ENCODE results near the gene USF2.

USF2 gene

DNA sequence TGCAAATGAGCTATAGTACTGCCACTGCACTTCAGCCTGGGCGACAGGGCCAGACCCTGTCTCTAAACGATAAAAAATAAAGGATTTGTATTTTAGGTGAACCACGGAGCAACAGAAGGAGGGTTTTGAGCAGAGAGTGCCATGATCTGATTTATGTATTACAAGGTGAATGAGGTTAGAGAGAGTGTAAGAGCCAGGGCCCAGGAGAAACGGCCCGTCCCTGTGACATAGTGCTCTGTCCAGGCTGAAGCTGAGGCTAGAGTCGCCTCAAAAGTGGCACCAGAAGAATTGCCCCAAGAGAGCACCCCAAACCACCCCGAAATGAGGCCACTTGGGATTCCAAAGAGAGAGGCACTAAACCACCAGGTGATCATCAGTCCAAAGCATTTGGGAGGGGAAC is 40.1 kb downstream of the USF2 start:
- H3K27ac ChIP-seq, result no peak overlapping the region
- TF ChIP-seq, protein P1, sequence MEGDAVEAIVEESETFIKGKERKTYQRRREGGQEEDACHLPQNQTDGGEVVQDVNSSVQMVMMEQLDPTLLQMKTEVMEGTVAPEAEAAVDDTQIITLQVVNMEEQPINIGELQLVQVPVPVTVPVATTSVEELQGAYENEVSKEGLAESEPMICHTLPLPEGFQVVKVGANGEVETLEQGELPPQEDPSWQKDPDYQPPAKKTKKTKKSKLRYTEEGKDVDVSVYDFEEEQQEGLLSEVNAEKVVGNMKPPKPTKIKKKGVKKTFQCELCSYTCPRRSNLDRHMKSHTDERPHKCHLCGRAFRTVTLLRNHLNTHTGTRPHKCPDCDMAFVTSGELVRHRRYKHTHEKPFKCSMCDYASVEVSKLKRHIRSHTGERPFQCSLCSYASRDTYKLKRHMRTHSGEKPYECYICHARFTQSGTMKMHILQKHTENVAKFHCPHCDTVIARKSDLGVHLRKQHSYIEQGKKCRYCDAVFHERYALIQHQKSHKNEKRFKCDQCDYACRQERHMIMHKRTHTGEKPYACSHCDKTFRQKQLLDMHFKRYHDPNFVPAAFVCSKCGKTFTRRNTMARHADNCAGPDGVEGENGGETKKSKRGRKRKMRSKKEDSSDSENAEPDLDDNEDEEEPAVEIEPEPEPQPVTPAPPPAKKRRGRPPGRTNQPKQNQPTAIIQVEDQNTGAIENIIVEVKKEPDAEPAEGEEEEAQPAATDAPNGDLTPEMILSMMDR (IDR thresholded peaks at IDR 0.05; ENCODE audit: low read depth, low read length), result no peak
- no peak for DNase-seq
- H3K4me3 ChIP-seq (ENCODE audit: low read depth, low read length), result no peak overlapping the region
- no peaks in the 10 kb centered on the region for H3K9me3 ChIP-seq (ENCODE audit: severe bottlenecking)
- no peaks in the 10 kb centered on the region for H3K27me3 ChIP-seq (ENCODE audit: insufficient read depth, low read depth, severe bottlenecking)
- no peaks in the 10 kb centered on the region for H3K36me3 ChIP-seq

DNA sequence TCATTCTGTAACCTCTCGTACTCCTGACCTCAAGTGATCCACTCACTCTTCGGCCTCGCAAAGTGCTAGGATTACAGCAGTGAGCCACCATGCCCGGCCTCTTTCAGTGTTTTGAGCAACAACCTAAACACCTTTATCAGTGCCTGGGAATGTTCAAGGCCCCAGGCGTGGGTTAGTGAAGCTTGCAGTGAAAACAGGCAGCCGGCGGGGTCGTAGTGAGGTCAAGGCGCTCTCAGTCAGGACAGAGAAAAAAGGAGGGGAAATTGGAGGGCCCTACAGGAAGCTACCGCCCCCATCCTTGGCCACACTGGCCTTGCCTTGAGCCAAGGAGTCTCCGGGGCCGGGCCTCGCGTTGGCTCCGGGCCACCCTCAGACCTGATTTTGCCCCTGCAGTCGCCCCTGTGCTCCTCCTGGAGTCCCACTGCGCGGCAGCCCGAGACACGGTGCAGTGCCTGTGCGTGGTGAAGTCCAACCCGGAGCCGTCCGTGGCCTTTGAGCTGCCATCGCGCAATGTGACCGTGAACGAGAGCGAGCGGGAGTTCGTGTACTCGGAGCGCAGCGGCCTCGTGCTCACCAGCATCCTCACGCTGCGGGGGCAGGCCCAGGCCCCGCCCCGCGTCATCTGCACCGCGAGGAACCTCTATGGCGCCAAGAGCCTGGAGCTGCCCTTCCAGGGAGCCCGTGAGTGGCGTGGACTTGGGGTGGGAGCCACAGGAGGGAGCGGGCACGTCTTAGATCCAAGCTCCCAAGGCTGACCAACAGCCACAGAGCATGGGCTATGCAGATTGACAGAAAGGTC is 40.9 kb downstream of the USF2 start:
- Histone ChIP-seq H3K27ac (no peak overlapping the region), H3K36me3 (no peaks in the 10 kb centered on the region), H3K27me3 (ENCODE audit: insufficient read depth, low read depth, severe bottlenecking) (no peaks in the 10 kb centered on the region), H3K9me3 (ENCODE audit: severe bottlenecking) (no peaks in the 10 kb centered on the region), H3K4me3 (ENCODE audit: low read depth, low read length) (no peak overlapping the region)
- TF ChIP-seq, protein P1 (IDR thresholded peaks at IDR 0.05; ENCODE audit: low read depth, low read length), result no peak
- no peak for DNase-seq

DNA sequence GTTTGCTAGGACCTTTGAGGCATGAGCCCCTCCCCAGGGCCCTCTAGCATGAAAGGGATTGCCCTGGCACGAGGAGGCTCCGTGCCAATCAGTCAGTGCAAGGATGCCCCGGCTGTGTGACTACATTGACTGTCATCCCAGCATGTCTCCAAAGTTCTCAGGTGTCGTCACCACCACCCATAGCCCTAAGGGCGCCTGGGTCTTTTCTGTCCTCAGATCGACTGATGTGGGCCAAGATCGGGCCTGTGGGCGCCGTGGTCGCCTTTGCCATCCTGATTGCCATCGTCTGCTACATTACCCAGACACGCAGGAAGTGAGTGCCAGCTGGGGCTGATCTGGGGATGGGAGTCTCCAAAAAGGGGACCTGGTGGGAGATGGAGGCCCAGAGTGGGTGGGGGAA is 41.6 kb downstream of the USF2 start:
- Histone ChIP-seq H3K9me3 (ENCODE audit: severe bottlenecking) (no peaks in the 10 kb centered on the region), H3K27me3 (ENCODE audit: insufficient read depth, low read depth, severe bottlenecking) (no peaks in the 10 kb centered on the region), H3K4me3 (ENCODE audit: low read depth, low read length) (no peak overlapping the region), H3K36me3 (no peaks in the 10 kb centered on the region), H3K27ac (no peak overlapping the region)
- DNase-seq, result no peak
- TF ChIP-seq, protein P1 (IDR thresholded peaks at IDR 0.05; ENCODE audit: low read depth, low read length), result no peak

DNA sequence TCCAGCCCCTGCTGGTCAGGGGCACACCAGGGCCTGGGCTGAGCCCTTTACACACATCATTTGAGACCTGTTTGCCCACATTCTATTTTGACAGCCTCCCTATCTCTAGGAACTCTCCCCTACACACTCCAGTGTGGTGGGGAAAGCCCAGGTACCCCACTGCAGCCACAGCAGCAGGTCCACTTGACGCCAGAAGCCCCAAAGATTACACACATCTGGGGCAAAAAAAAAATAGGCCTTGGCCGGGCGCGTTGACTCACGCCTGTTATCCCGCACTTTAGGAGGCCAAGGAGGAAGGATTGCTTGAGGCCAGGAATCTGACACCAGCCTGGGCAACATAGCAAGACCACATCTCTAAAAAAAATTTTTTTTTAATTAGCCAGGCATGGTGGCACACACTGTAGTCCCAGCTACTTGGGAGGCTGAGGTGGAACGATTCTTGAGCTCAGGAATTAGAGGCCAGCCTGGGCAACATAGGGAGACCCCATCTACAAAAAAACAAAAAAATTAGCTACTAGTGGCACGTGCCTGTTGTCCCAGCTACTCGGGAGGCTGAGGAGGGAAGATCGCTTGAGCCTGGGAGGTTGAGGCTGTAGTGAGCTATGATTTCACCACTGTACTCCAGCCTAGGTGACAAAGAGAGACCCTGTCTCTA is 42.2 kb downstream of the USF2 start:
- Histone ChIP-seq H3K4me3 (ENCODE audit: low read depth, low read length) (no peak overlapping the region), H3K9me3 (ENCODE audit: severe bottlenecking) (no peaks in the 10 kb centered on the region), H3K36me3 (no peaks in the 10 kb centered on the region), H3K27ac (no peak overlapping the region), H3K27me3 (ENCODE audit: insufficient read depth, low read depth, severe bottlenecking) (no peaks in the 10 kb centered on the region)
- DNase-seq, result no peak
- TF ChIP-seq, protein P1 (IDR thresholded peaks at IDR 0.05; ENCODE audit: low read depth, low read length), result no peak

DNA sequence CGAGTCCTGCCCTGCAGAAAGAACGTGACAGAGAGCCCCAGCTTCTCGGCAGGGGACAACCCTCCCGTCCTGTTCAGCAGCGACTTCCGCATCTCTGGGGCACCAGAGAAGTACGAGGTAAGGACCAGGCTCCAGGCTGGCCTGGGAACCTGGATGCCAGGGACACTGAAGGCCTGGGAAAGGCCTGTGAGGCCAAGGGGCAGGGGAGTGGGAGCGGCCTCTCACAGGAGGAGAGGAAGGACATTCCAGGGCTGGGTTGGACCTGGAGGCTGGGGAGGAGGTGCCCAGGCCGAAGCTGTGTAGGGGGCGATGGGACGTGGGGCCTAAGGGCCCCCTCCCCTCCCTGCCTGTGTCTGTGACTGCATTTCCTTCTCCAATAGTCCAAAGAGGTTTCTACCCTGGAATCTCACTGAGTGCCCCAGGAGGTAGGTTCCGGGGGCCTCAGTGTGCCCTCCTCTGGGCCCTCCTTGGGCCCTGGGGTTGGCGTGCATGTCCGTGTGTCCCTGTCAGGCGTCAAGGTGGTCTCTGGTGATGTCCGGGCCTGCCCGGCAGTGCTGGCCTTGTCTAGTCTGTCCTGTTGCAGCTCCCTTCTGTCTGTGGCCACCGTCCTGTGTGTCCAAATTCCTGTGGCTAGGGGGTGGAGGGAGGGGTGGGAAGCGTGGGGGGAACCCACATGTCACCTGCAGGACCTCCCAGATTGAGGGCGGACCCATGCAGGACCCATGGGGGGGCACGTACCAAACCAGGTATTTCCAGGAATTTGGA is 43.3 kb downstream of the USF2 start:
- Histone ChIP-seq H3K4me3 (ENCODE audit: low read depth, low read length) (no peak overlapping the region), H3K36me3 (no peaks in the 10 kb centered on the region), H3K9me3 (ENCODE audit: severe bottlenecking) (no peaks in the 10 kb centered on the region), H3K27me3 (ENCODE audit: insufficient read depth, low read depth, severe bottlenecking) (no peaks in the 10 kb centered on the region), H3K27ac (no peak overlapping the region)
- no peak for DNase-seq
- TF ChIP-seq, protein P1 (IDR thresholded peaks at IDR 0.05; ENCODE audit: low read depth, low read length), result no peak
